ENCODE data around the gene PHLDB1. TPM values are rescaled to one million over a fixed set of nuclear protein-coding genes. Genes with fewer than 3 reads are reported as not detected.

PHLDB1 gene
- total RNA-seq, 1 experiment from 2014 or later: 122 TPM

DNA sequence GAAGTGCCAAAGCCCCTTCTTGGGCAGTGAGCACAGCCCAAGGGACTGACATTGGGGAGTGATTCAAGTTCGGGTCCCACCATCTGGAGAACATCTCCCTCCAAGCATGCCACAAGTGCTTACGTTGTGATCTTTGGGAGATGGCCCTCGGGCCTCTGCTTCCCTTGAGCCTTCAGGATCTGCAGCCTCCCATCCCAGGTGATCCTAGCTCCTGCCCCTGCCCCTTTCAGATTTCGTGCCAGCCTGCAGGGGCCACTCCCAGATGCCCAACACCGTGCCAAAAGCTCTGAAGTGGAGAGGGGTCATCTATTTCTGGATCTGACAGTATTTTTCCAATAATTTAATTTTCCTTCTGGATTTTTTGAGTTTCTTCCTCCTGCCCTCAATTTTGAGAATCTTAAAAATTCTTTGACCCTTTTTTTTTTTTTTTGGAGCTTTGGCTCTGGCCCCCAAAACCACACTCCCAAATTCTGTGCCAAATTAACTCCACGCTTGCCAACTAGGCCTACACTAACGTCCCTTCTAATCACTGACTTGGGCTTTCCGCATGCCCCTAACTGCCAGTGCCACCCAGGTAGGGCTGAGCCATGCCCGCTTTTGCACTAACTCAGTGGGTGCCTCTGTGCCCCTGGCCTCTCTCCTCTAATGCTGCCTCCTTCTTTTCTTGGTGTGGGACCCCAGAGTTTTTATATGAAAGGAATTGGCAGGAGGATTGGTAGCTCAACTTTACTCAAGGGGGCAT is 25.3 kb downstream of the PHLDB1 start:
- H3F3A ChIP-seq (ENCODE audit: insufficient read depth, low read depth): no peaks in the 10 kb centered on the region; the same call in 1 of the 2 replicates
- no peak overlapping the region for H3K4me3 ChIP-seq
- no peaks in the 10 kb centered on the region for H3K79me2 ChIP-seq (ENCODE audit: low read depth)
- POLR2A ChIA-PET (ENCODE audit: unreplicated experiment): no interaction called here
- H3K4me1 ChIP-seq (replicated peaks; ENCODE audit: insufficient read depth): 0 out of 2 replicates have a peak, but pooled peaks cover 4% of the 10 kb centered on the region
- intact Hi-C loops (cut with micrococcal nuclease; ENCODE audit: unreplicated experiment): no loop called here
- TF ChIP-seq EZH2 (IDR thresholded peaks at IDR 0.05; ENCODE audit: low read depth): no peak
- TF ChIP-seq, protein P1, sequence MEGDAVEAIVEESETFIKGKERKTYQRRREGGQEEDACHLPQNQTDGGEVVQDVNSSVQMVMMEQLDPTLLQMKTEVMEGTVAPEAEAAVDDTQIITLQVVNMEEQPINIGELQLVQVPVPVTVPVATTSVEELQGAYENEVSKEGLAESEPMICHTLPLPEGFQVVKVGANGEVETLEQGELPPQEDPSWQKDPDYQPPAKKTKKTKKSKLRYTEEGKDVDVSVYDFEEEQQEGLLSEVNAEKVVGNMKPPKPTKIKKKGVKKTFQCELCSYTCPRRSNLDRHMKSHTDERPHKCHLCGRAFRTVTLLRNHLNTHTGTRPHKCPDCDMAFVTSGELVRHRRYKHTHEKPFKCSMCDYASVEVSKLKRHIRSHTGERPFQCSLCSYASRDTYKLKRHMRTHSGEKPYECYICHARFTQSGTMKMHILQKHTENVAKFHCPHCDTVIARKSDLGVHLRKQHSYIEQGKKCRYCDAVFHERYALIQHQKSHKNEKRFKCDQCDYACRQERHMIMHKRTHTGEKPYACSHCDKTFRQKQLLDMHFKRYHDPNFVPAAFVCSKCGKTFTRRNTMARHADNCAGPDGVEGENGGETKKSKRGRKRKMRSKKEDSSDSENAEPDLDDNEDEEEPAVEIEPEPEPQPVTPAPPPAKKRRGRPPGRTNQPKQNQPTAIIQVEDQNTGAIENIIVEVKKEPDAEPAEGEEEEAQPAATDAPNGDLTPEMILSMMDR (conservative IDR thresholded peaks at IDR 0.05): no peak
- no peak for DNase-seq
- CTCF ChIA-PET: no interaction called here
- H3K9me2 ChIP-seq (ENCODE audit: insufficient read depth): no peaks in the 10 kb centered on the region
- H3K27me3 ChIP-seq (ENCODE audit: insufficient read depth, low read depth): no peaks in the 10 kb centered on the region
- BruUV-seq (replicated peaks): no TSS peak
- H3K4me2 ChIP-seq: no peak overlapping the region
- peaks cover 9% of the 10 kb centered on the region; the same call in 1 of the 2 replicates for H3K36me3 ChIP-seq (ENCODE audit: low read depth)
- H3K27ac ChIP-seq: no peak overlapping the region
- H2AFZ ChIP-seq: no peak overlapping the region
- no peaks in the 10 kb centered on the region for H3K9me3 ChIP-seq (ENCODE audit: insufficient read depth, low read depth)
- H4K20me1 ChIP-seq (ENCODE audit: insufficient read depth): 0 out of 2 replicates have a peak, but pooled peaks cover 7% of the 10 kb centered on the region

DNA sequence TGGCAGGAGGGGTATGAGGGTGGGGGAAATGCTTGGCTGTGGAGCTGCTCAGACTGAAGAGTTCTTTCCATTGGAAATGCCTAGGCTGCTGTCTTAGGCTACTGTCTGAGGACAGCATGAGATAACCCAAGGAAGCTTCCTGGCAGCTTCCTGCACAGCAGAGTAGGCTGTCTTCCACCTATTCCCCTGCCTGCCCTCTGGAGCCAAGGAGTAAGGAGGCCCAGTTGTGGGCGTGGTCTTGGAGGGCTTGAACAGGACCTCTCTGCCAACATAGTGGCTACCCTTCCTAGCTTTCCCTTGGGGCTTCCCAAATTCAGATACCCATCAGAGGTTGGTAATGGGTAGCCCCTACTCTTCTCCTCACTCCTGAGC is 25.9 kb downstream of the PHLDB1 start:
- Histone ChIP-seq H3K9me3 (ENCODE audit: insufficient read depth, low read depth) (no peaks in the 10 kb centered on the region), H3K27ac (no peak overlapping the region), H3K27me3 (ENCODE audit: insufficient read depth, low read depth) (no peaks in the 10 kb centered on the region), H3K4me3 (no peak overlapping the region), H3K36me3 (ENCODE audit: low read depth) (peaks cover 6% of the 10 kb centered on the region; the same call in 1 of the 2 replicates), H3K79me2 (ENCODE audit: low read depth) (no peaks in the 10 kb centered on the region), H3K9me2 (ENCODE audit: insufficient read depth) (no peaks in the 10 kb centered on the region), H3F3A (ENCODE audit: insufficient read depth, low read depth) (no peaks in the 10 kb centered on the region; the same call in 1 of the 2 replicates), H2AFZ (no peak overlapping the region), H3K4me2 (no peak overlapping the region), H4K20me1 (ENCODE audit: insufficient read depth) (0 out of 2 replicates have a peak, but pooled peaks cover 7% of the 10 kb centered on the region), H3K4me1 (replicated peaks; ENCODE audit: insufficient read depth) (0 out of 2 replicates have a peak, but pooled peaks cover 4% of the 10 kb centered on the region)
- intact Hi-C loops (cut with micrococcal nuclease; ENCODE audit: unreplicated experiment): no loop called here
- CTCF ChIA-PET: no interaction called here
- no peak for DNase-seq
- BruUV-seq (replicated peaks): no TSS peak
- TF ChIP-seq EZH2 (IDR thresholded peaks at IDR 0.05; ENCODE audit: low read depth): no peak
- TF ChIP-seq, protein P1 (conservative IDR thresholded peaks at IDR 0.05): no peak
- POLR2A ChIA-PET (ENCODE audit: unreplicated experiment): no interaction called here

DNA sequence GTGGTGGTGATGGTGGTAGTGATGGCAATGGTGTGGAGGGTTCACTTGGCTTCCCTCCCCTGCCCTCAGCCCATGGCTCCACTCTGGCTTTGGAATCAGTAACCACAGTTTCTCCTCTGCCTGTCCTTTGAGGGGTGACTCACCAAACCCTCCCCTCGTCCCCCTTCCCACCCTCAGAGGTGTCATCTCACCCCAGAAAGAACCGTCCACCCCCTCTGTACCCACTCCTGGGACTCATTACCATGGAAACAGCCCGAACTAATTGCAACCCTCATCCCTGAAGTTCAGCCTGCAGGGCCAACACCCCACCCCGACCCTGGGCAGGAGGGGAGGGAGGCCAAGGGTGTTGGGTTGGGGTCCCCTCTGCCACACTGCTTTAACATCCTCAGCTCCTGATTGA is 26.6 kb downstream of the PHLDB1 start:
- Histone ChIP-seq H3K79me2 (ENCODE audit: low read depth) (no peaks in the 10 kb centered on the region), H3K4me2 (no peak overlapping the region), H3K4me1 (replicated peaks; ENCODE audit: insufficient read depth) (0 out of 2 replicates have a peak, but pooled peaks cover 4% of the 10 kb centered on the region), H3K27me3 (ENCODE audit: insufficient read depth, low read depth) (no peaks in the 10 kb centered on the region), H3K27ac (no peak overlapping the region), H3K36me3 (ENCODE audit: low read depth) (no peaks in the 10 kb centered on the region; the same call in 1 of the 2 replicates), H3K4me3 (no peak overlapping the region), H4K20me1 (ENCODE audit: insufficient read depth) (0 out of 2 replicates have a peak, but pooled peaks cover 4% of the 10 kb centered on the region), H2AFZ (no peak overlapping the region), H3K9me3 (ENCODE audit: insufficient read depth, low read depth) (no peaks in the 10 kb centered on the region), H3K9me2 (ENCODE audit: insufficient read depth) (no peaks in the 10 kb centered on the region), H3F3A (ENCODE audit: insufficient read depth, low read depth) (no peaks in the 10 kb centered on the region; the same call in 1 of the 2 replicates)
- DNase-seq: no peak
- TF ChIP-seq, protein P1 (conservative IDR thresholded peaks at IDR 0.05): no peak
- TF ChIP-seq EZH2 (IDR thresholded peaks at IDR 0.05; ENCODE audit: low read depth): no peak
- ChIA-PET POLR2A (ENCODE audit: unreplicated experiment) (no interaction called here), CTCF (interaction anchor here (0.6 kb wide), 1 partner anchor 27 kb away, joined by 3 read pairs; the partner anchor contains the start of gene PHLDB1)
- intact Hi-C loops (cut with micrococcal nuclease; ENCODE audit: unreplicated experiment): no loop called here
- BruUV-seq (replicated peaks): no TSS peak

All from PC-9 (cell line).